ENCODE data around the gene PPP1R13L.
"Not testable (repeated sequence)": the region's sequence is repeated elsewhere in the genome, so short reads cannot be mapped to it uniquely, and the experiment has no call there.

Gene PPP1R13L

GRCh38 chr19:45408830-45409556, 4.1 kb upstream of the PPP1R13L start:
- ATAC-seq = no peak
- TF ChIP-seq, protein P1, sequence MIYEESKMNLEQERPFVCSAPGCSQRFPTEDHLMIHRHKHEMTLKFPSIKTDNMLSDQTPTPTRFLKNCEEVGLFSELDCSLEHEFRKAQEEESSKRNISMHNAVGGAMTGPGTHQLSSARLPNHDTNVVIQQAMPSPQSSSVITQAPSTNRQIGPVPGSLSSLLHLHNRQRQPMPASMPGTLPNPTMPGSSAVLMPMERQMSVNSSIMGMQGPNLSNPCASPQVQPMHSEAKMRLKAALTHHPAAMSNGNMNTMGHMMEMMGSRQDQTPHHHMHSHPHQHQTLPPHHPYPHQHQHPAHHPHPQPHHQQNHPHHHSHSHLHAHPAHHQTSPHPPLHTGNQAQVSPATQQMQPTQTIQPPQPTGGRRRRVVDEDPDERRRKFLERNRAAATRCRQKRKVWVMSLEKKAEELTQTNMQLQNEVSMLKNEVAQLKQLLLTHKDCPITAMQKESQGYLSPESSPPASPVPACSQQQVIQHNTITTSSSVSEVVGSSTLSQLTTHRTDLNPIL (CRISPR knock-in tag; IDR thresholded peaks at IDR 0.05; ENCODE audit: low read depth) = no peak
- TF ChIP-seq ZNF565 (CRISPR knock-in tag; conservative IDR thresholded peaks at IDR 0.05; ENCODE audit: low read depth) (no peak), ARNTL (CRISPR knock-in tag; IDR thresholded peaks at IDR 0.05; ENCODE audit: borderline replicate concordance, low read depth) (no peak), ESRRG (CRISPR knock-in tag; IDR thresholded peaks at IDR 0.05) (no peak), ZNF8 (CRISPR knock-in tag; IDR thresholded peaks at IDR 0.05) (no peak), ZC3H10 (CRISPR knock-in tag; IDR thresholded peaks at IDR 0.05) (no peak)
- TF ChIP-seq, protein P2, sequence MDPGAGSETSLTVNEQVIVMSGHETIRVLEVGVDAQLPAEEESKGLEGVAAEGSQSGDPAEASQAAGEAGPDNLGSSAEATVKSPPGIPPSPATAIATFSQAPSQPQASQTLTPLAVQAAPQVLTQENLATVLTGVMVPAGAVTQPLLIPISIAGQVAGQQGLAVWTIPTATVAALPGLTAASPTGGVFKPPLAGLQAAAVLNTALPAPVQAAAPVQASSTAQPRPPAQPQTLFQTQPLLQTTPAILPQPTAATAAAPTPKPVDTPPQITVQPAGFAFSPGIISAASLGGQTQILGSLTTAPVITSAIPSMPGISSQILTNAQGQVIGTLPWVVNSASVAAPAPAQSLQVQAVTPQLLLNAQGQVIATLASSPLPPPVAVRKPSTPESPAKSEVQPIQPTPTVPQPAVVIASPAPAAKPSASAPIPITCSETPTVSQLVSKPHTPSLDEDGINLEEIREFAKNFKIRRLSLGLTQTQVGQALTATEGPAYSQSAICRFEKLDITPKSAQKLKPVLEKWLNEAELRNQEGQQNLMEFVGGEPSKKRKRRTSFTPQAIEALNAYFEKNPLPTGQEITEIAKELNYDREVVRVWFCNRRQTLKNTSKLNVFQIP (CRISPR knock-in tag; IDR thresholded peaks at IDR 0.05; ENCODE audit: borderline replicate concordance, low read depth) = no peak

DNA sequence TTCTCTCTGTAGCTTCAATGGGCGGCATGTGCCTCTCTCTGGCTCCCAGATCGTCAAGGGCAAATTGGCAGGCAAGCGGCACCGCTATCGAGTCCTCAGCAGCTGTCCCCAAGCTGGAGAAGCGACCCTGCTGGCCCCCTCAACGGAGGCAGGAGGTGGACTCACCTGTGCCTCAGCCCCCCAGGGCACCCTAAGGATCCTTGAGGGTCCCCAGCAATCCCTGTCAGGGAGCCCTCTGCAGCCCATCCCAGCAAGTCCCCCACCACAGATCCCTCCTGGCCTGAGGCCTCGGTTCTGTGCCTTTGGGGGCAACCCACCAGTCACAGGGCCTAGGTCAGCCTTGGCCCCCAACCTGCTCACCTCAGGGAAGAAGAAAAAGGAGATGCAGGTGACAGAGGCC, 3.3 kb upstream of the PPP1R13L start:
- no peak for ATAC-seq
- TF ChIP-seq ZFP3 (CRISPR knock-in tag; IDR thresholded peaks at IDR 0.05) (no peak), ARNTL (CRISPR knock-in tag; IDR thresholded peaks at IDR 0.05; ENCODE audit: borderline replicate concordance, low read depth) (no peak), TOX (CRISPR knock-in tag; IDR thresholded peaks at IDR 0.05; ENCODE audit: borderline replicate concordance) (no peak), OSR1 (CRISPR knock-in tag; IDR thresholded peaks at IDR 0.05) (no peak), ZFP30 (CRISPR knock-in tag; IDR thresholded peaks at IDR 0.05) (no peak), RARB (CRISPR knock-in tag; IDR thresholded peaks at IDR 0.05) (no peak)

GRCh38 chr19:45407585-45407984, 2.7 kb upstream of the PPP1R13L start:
- TF ChIP-seq CSDC2 (CRISPR knock-in tag; IDR thresholded peaks at IDR 0.05) = 0 out of 2 replicates have a peak, but pooled peaks have one; percentile 74
- 0 out of 2 replicates have a peak, but pooled peaks have one; percentile 13 for TF ChIP-seq SNAI2 (CRISPR knock-in tag; IDR thresholded peaks at IDR 0.05)
- peak; percentile 28; the same call in 1 of the 2 replicates for TF ChIP-seq PATZ1 (CRISPR knock-in tag; IDR thresholded peaks at IDR 0.05; ENCODE audit: borderline replicate concordance)
- ATAC-seq = not testable (repeated sequence)

DNA sequence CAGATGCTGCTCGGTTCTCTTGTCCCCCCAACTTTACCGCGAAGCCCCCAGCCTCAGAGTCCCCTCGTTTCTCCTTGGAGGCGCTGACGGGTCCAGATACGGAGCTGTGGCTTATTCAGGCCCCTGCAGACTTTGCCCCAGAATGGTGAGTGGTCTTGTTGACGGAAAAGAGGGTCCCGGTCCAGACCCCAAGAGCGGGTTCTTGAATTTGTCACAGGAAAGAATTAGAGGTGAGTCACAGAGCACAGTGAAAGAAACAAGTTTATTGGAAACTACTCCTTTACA, 2.2 kb upstream of the PPP1R13L start:
- no peak for TF ChIP-seq GLIS3 (CRISPR knock-in tag; IDR thresholded peaks at IDR 0.05)
- no peak for TF ChIP-seq TOX (CRISPR knock-in tag; IDR thresholded peaks at IDR 0.05; ENCODE audit: borderline replicate concordance)
- TF ChIP-seq ISL1 (CRISPR knock-in tag; IDR thresholded peaks at IDR 0.05) = no peak
- no peak for TF ChIP-seq TCF4 (CRISPR knock-in tag; IDR thresholded peaks at IDR 0.05; ENCODE audit: borderline replicate concordance)
- TF ChIP-seq PATZ1 (CRISPR knock-in tag; IDR thresholded peaks at IDR 0.05; ENCODE audit: borderline replicate concordance) = no peak
- no peak for TF ChIP-seq ARNTL (CRISPR knock-in tag; IDR thresholded peaks at IDR 0.05; ENCODE audit: borderline replicate concordance, low read depth)
- TF ChIP-seq CSDC2 (CRISPR knock-in tag; IDR thresholded peaks at IDR 0.05) = no peak
- no peak for TF ChIP-seq ZC3H10 (CRISPR knock-in tag; IDR thresholded peaks at IDR 0.05)
- TF ChIP-seq SNAI2 (CRISPR knock-in tag; IDR thresholded peaks at IDR 0.05) = no peak
- TF ChIP-seq CSRNP3 (CRISPR knock-in tag; IDR thresholded peaks at IDR 0.05) = no peak
- ATAC-seq = no peak
